Measurements from ENCODE around the gene MRPL28.

The MRPL28 gene

GRCh38 chr16:356741-357140, 13.6 kb downstream of the MRPL28 start:
- no peak overlapping the region for H3K4me2 ChIP-seq (ENCODE audit: insufficient read depth, low read length, poor library complexity, severe bottlenecking)
- H4K91ac ChIP-seq (ENCODE audit: low read depth, low read length, poor library complexity): no peak overlapping the region
- H2BK15ac ChIP-seq (ENCODE audit: low read length): peak overlapping the region; percentile 75
- no peak overlapping the region for H4K8ac ChIP-seq (ENCODE audit: low read depth, low read length)
- no peak overlapping the region for H3K27ac ChIP-seq (replicated peaks; ENCODE audit: low read length)
- H3K14ac ChIP-seq (ENCODE audit: low read length): peak overlapping the region; percentile 4
- peaks cover 0 to 9% of the 10 kb centered on the region in 2 donors for H3K4me1 ChIP-seq (ENCODE audit: control insufficient read depth in 2 of 2, insufficient read depth in 1 of 2, low read depth in 1 of 2, low read length in 2 of 2)
- H2BK12ac ChIP-seq (ENCODE audit: low read length): no peak overlapping the region
- H3K9ac ChIP-seq (ENCODE audit: low read depth, low read length, poor library complexity): peak overlapping the region; percentile 38
- H3K9me3 ChIP-seq (replicated peaks in 1 of 2; ENCODE audit: control insufficient read depth in 2 of 2, insufficient read depth in 1 of 2, low read depth in 1 of 2, low read length in 2 of 2): no peaks in the 10 kb centered on the region
- H3K4ac ChIP-seq (ENCODE audit: low read length): peak overlapping the region; percentile 66
- H3K4me3 ChIP-seq (ENCODE audit: low read length in 2 of 2): no peak overlapping the region
- H2BK120ac ChIP-seq (ENCODE audit: low read depth, low read length): no peak overlapping the region
- H3K27me3 ChIP-seq (ENCODE audit: control insufficient read depth in 3 of 3, insufficient read depth in 3 of 3, low read depth in 1 of 3, low read length in 3 of 3): peaks cover 0 to 12% (median 2%) of the 10 kb centered on the region in 3 experiments
- DNase-seq (ENCODE audit: low spot score): no peak
- no peak overlapping the region for H2AFZ ChIP-seq (ENCODE audit: low read length)
- H2BK5ac ChIP-seq (ENCODE audit: low read length): peak overlapping the region; percentile 75
- peak overlapping the region; percentile 8 for H3K18ac ChIP-seq (ENCODE audit: low read length)
- no CpG with 5 or more reads among the region's 12 CpGs for WGBS, 2 donors (ENCODE audit: extremely low coverage in 2 of 2, insufficient read length in 2 of 2, insufficient replicate concordance in 1 of 2)
- no peaks in the 10 kb centered on the region for H3K36me3 ChIP-seq (replicated peaks in 1 of 2; ENCODE audit: control insufficient read depth in 2 of 2, insufficient read depth in 2 of 2, low read length in 2 of 2)
- H3K79me1 ChIP-seq (ENCODE audit: low read depth, low read length): peaks cover 7% of the 10 kb centered on the region
- H2AK5ac ChIP-seq (ENCODE audit: low read depth, low read length): peak overlapping the region; percentile 81
- no peak overlapping the region for H3K23ac ChIP-seq (ENCODE audit: low read depth, low read length, poor library complexity)

- Histone ChIP-seq H2BK5ac (ENCODE audit: low read length) (no peak overlapping the region), H3K4me2 (ENCODE audit: insufficient read depth, low read length, poor library complexity, severe bottlenecking) (no peak overlapping the region)
- no CpG with 5 or more reads among the region's 10 CpGs for WGBS, 2 donors (ENCODE audit: extremely low coverage in 2 of 2, insufficient read length in 2 of 2, insufficient replicate concordance in 1 of 2)
Observed at GRCh38 chr16:354971-355461, 15.3 kb downstream of the MRPL28 start.

GRCh38 chr16:354291-354881, 16.0 kb downstream of the MRPL28 start:
- H3K9me3 ChIP-seq (replicated peaks in 1 of 2; ENCODE audit: control insufficient read depth in 2 of 2, insufficient read depth in 1 of 2, low read depth in 1 of 2, low read length in 2 of 2): no peaks in the 10 kb centered on the region
- WGBS, 2 donors (ENCODE audit: extremely low coverage in 2 of 2, insufficient read length in 2 of 2, insufficient replicate concordance in 1 of 2): no CpG with 5 or more reads among the region's 12 CpGs
- H4K91ac ChIP-seq (ENCODE audit: low read depth, low read length, poor library complexity): no peak overlapping the region
- H2AK5ac ChIP-seq (ENCODE audit: low read depth, low read length): peak overlapping the region; percentile 23
- H2AFZ ChIP-seq (ENCODE audit: low read length): no peak overlapping the region
- no peak overlapping the region for H2BK120ac ChIP-seq (ENCODE audit: low read depth, low read length)
- H3K4me1 ChIP-seq (ENCODE audit: control insufficient read depth in 2 of 2, insufficient read depth in 1 of 2, low read depth in 1 of 2, low read length in 2 of 2): peaks cover 0 to 5% of the 10 kb centered on the region in 2 donors
- H3K4me3 ChIP-seq (ENCODE audit: low read length in 2 of 2): no peak overlapping the region
- H3K36me3 ChIP-seq (replicated peaks in 1 of 2; ENCODE audit: control insufficient read depth in 2 of 2, insufficient read depth in 2 of 2, low read length in 2 of 2): peaks cover 0 to 9% of the 10 kb centered on the region in 2 donors
- peaks cover 0 to 12% (median 0%) of the 10 kb centered on the region in 3 experiments for H3K27me3 ChIP-seq (ENCODE audit: control insufficient read depth in 3 of 3, insufficient read depth in 3 of 3, low read depth in 1 of 3, low read length in 3 of 3)
- no peak overlapping the region for H3K18ac ChIP-seq (ENCODE audit: low read length)
- no peak for DNase-seq (ENCODE audit: low spot score)
- H3K9ac ChIP-seq (ENCODE audit: low read depth, low read length, poor library complexity): peak overlapping the region; percentile 50
- peaks cover 7% of the 10 kb centered on the region for H3K79me1 ChIP-seq (ENCODE audit: low read depth, low read length)
- peak overlapping the region; percentile 5 for H2BK15ac ChIP-seq (ENCODE audit: low read length)
- no peak overlapping the region for H2BK5ac ChIP-seq (ENCODE audit: low read length)
- H3K4ac ChIP-seq (ENCODE audit: low read length): no peak overlapping the region
- H3K14ac ChIP-seq (ENCODE audit: low read length): no peak overlapping the region
- H3K27ac ChIP-seq (replicated peaks; ENCODE audit: low read length): no peak overlapping the region
- H4K8ac ChIP-seq (ENCODE audit: low read depth, low read length): no peak overlapping the region
- peak overlapping the region; percentile 50 for H2BK12ac ChIP-seq (ENCODE audit: low read length)
- H3K23ac ChIP-seq (ENCODE audit: low read depth, low read length, poor library complexity): no peak overlapping the region
- H3K4me2 ChIP-seq (ENCODE audit: insufficient read depth, low read length, poor library complexity, severe bottlenecking): no peak overlapping the region

More at GRCh38 chr16:354971-355461, 15.3 kb downstream of the MRPL28 start:
- Histone ChIP-seq H2BK120ac (ENCODE audit: low read depth, low read length) (no peak overlapping the region), H2BK15ac (ENCODE audit: low read length) (peak overlapping the region; percentile 5), H2AFZ (ENCODE audit: low read length) (peak overlapping the region; percentile 40), H3K27me3 (ENCODE audit: control insufficient read depth in 3 of 3, insufficient read depth in 3 of 3, low read depth in 1 of 3, low read length in 3 of 3) (peaks cover 0 to 12% (median 0%) of the 10 kb centered on the region in 3 experiments), H3K18ac (ENCODE audit: low read length) (no peak overlapping the region), H3K23ac (ENCODE audit: low read depth, low read length, poor library complexity) (no peak overlapping the region), H2AK5ac (ENCODE audit: low read depth, low read length) (peak overlapping the region; percentile 3), H3K9me3 (replicated peaks in 1 of 2; ENCODE audit: control insufficient read depth in 2 of 2, insufficient read depth in 1 of 2, low read depth in 1 of 2, low read length in 2 of 2) (no peaks in the 10 kb centered on the region), H3K9ac (ENCODE audit: low read depth, low read length, poor library complexity) (peak overlapping the region; percentile 50), H4K91ac (ENCODE audit: low read depth, low read length, poor library complexity) (no peak overlapping the region), H3K4me3 (ENCODE audit: low read length in 2 of 2) (no peak overlapping the region), H3K36me3 (replicated peaks in 1 of 2; ENCODE audit: control insufficient read depth in 2 of 2, insufficient read depth in 2 of 2, low read length in 2 of 2) (peaks cover 0 to 9% of the 10 kb centered on the region in 2 donors), H4K8ac (ENCODE audit: low read depth, low read length) (no peak overlapping the region), H3K4me1 (ENCODE audit: control insufficient read depth in 2 of 2, insufficient read depth in 1 of 2, low read depth in 1 of 2, low read length in 2 of 2) (peaks cover 0 to 5% of the 10 kb centered on the region in 2 donors), H3K27ac (replicated peaks; ENCODE audit: low read length) (no peak overlapping the region), H3K4ac (ENCODE audit: low read length) (no peak overlapping the region), H2BK12ac (ENCODE audit: low read length) (peak overlapping the region; percentile 30), H3K79me1 (ENCODE audit: low read depth, low read length) (peaks cover 7% of the 10 kb centered on the region), H3K14ac (ENCODE audit: low read length) (no peak overlapping the region)
- no peak for DNase-seq (ENCODE audit: low spot score)

- no CpG with 5 or more reads among the region's 25 CpGs for WGBS, 2 donors (ENCODE audit: extremely low coverage in 2 of 2, insufficient read length in 2 of 2, insufficient replicate concordance in 1 of 2)
- peak overlapping the region; percentile 44 to 78 for H3K4me3 ChIP-seq (ENCODE audit: low read length in 2 of 2)
- no peaks in the 10 kb centered on the region for H3K9me3 ChIP-seq (replicated peaks in 1 of 2; ENCODE audit: control insufficient read depth in 2 of 2, insufficient read depth in 1 of 2, low read depth in 1 of 2, low read length in 2 of 2)
- no peak overlapping the region for H2BK120ac ChIP-seq (ENCODE audit: low read depth, low read length)
- H3K4me1 ChIP-seq (ENCODE audit: control insufficient read depth in 2 of 2, insufficient read depth in 1 of 2, low read depth in 1 of 2, low read length in 2 of 2): peaks cover 0 to 5% of the 10 kb centered on the region in 2 donors
- H2BK15ac ChIP-seq (ENCODE audit: low read length): no peak overlapping the region
- H3K79me1 ChIP-seq (ENCODE audit: low read depth, low read length): peaks cover 7% of the 10 kb centered on the region
- no peak for DNase-seq (ENCODE audit: low spot score)
- H3K9ac ChIP-seq (ENCODE audit: low read depth, low read length, poor library complexity): peak overlapping the region; percentile 89
- peak overlapping the region; percentile 34 for H3K23ac ChIP-seq (ENCODE audit: low read depth, low read length, poor library complexity)
- no peak overlapping the region for H3K27ac ChIP-seq (replicated peaks; ENCODE audit: low read length)
- H3K27me3 ChIP-seq (ENCODE audit: control insufficient read depth in 3 of 3, insufficient read depth in 3 of 3, low read depth in 1 of 3, low read length in 3 of 3): peaks cover 0 to 12% (median 0%) of the 10 kb centered on the region in 3 experiments
- peak overlapping the region; percentile 50 for H2BK12ac ChIP-seq (ENCODE audit: low read length)
- H4K8ac ChIP-seq (ENCODE audit: low read depth, low read length): no peak overlapping the region
- no peak overlapping the region for H3K4ac ChIP-seq (ENCODE audit: low read length)
- H2AK5ac ChIP-seq (ENCODE audit: low read depth, low read length): peak overlapping the region; percentile 23
- peak overlapping the region; percentile 92 for H2AFZ ChIP-seq (ENCODE audit: low read length)
- no peak overlapping the region for H2BK5ac ChIP-seq (ENCODE audit: low read length)
- H3K4me2 ChIP-seq (ENCODE audit: insufficient read depth, low read length, poor library complexity, severe bottlenecking): peak overlapping the region; percentile 88
- H4K91ac ChIP-seq (ENCODE audit: low read depth, low read length, poor library complexity): peak overlapping the region; percentile 68
- no peak overlapping the region for H3K14ac ChIP-seq (ENCODE audit: low read length)
- peak overlapping the region; percentile 93 for H3K18ac ChIP-seq (ENCODE audit: low read length)
- H3K36me3 ChIP-seq (replicated peaks in 1 of 2; ENCODE audit: control insufficient read depth in 2 of 2, insufficient read depth in 2 of 2, low read length in 2 of 2): peaks cover 0 to 9% of the 10 kb centered on the region in 2 donors
Observed at GRCh38 chr16:353404-354290, 16.7 kb downstream of the MRPL28 start.

Measured in neuronal stem cell (in vitro differentiated cells).